Superior temporal gyrus (tissue), 1 donor: ENCODE data around the gene RAPGEF5.

ENCODE experiments used
- DNase-seq: peaks from one replicate; pipeline ENCODE4 v3.0.0-alpha.2; 2016; ENCODE audit errors: extremely low spot score

RAPGEF5 gene, protein sequence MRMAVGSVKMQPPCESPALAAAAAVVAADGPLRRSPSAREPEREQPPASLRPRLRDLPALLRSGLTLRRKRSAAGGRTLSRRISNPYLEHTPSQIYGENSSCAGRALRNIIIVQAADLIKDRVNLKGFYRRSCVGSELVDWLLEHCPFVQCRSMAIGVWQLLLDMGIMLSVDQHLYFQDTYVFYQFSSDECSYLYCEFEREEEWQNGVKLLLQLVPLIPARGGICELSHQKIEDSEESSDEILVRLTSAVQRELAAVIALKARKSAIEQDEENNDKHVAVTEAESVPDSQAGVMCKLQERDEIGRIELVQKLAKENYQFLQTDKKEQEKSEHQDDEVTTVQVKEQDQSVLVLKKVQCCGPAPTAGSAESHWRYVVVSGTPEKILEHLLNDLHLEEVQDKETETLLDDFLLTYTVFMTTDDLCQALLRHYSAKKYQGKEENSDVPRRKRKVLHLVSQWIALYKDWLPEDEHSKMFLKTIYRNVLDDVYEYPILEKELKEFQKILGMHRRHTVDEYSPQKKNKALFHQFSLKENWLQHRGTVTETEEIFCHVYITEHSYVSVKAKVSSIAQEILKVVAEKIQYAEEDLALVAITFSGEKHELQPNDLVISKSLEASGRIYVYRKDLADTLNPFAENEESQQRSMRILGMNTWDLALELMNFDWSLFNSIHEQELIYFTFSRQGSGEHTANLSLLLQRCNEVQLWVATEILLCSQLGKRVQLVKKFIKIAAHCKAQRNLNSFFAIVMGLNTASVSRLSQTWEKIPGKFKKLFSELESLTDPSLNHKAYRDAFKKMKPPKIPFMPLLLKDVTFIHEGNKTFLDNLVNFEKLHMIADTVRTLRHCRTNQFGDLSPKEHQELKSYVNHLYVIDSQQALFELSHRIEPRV

DNA sequence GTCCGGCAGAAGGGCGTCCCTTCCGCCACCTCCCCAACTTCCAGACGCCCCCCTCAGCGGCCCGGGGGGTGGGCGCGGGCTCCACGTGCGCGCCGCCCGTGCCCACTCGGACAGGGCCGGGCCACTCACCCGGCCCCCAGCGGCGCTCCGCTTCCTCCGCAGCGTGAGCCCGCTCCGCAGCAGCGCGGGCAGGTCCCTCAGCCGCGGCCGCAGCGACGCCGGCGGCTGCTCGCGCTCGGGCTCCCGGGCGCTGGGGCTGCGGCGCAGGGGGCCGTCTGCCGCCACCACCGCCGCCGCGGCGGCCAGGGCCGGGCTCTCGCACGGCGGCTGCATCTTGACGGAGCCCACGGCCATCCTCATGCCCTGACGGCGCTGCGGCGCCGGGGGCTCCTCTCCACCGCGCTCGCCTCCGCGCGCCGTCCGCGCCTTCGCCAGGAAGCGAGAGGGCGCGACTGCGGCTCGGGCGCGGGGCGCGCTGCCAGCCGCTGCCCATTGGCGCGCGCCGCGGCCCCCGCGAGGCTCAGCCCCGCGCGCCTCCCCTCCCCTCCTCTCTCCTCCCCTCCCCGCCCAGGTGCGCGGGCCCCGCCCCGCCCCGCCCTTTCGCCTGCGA is at the start of gene RAPGEF5:
TSS of gene RAPGEF5 (minus strand) at position 454 of the 610 bp plus-strand sequence. CDS start at position 360, 94 bp downstream.
- no peak for DNase-seq

DNA sequence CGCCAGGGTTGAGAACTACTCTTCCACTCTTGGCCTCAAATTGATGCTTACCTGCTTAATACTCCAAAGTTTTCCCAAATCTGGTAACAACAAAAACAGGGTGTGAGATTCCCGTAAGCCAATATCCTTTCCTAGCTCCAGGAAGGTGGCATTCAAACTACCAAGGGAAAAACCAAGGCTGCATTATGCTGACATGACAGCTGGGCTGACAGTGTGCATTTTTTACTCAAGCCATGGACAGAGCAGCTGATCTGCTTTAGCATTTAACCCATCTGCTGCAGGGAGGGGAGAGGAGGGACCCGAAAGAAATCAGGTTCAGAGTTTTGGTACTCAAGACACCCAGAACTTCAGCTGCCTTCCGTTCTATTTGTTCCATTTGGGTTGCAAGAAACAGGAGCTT is 49.8 kb upstream of the RAPGEF5 start:
- no peak for DNase-seq

DNA sequence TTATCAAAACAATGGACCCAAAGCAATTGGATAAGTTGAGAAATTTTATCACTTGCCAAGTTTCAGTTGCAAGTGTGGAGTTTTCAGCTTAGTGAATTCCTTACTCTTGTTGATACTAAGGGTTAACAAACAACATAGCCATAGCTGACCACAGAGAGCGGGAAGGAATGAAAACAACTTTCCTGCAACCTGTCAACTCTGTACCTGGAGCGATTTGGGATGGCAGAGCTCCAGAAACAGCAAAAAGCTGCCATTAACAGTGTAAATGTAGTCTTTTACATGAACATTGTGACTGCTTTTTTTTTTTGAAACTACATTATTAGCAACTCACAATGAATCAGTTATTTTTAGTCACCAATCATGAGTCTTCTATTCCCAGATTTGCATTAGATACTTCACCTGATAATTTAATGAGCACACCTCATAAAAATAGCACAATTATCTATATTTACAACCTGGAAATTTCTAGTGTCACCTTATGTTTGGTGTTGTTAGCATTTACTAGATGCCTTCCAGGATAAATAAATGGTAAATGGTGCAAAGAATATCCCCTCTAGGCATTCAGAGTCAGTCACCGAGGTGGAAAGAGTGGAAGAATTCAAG is 47.6 kb upstream of the RAPGEF5 start:
- no peak for DNase-seq

DNA sequence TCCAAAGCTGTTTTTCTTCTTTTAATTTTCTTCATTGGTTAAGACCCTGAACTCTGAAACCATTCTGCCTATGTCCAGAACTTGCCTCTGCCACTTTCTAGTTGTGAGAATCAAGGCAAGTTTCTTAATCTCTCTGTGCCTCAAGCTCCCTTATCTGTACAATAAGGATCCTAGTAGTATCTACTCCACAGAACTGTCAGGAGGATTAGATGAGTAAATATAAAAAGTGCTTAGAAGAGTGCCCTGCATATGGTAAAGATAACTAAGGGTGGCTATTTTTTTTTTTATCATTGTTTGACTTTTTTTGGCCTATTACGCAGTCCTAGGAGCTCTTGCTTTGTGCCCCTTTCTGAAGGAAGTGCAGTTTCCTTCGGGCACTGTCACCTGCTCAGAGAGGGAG is 46.4 kb upstream of the RAPGEF5 start:
- DNase-seq = no peak

DNA sequence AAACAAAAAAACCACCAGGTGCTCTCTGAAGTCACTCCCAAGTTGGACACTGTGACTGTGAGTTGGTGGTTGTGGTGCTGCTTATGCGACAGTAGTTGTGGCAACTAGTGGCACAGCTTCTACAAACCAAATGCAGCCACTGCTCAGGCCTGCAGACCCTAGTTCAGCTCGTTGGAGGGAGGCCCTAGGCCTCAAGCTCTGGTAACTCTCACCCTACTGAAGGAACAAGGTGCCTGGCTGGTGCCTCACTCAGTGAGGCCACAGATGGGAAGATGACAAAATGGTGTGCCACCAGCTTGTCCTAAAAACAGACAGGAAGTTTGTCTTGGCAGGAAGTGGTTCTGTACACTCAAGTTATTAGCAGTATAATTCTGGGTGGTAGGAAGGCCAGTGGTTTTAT is 45.3 kb upstream of the RAPGEF5 start:
- DNase-seq = no peak

DNA sequence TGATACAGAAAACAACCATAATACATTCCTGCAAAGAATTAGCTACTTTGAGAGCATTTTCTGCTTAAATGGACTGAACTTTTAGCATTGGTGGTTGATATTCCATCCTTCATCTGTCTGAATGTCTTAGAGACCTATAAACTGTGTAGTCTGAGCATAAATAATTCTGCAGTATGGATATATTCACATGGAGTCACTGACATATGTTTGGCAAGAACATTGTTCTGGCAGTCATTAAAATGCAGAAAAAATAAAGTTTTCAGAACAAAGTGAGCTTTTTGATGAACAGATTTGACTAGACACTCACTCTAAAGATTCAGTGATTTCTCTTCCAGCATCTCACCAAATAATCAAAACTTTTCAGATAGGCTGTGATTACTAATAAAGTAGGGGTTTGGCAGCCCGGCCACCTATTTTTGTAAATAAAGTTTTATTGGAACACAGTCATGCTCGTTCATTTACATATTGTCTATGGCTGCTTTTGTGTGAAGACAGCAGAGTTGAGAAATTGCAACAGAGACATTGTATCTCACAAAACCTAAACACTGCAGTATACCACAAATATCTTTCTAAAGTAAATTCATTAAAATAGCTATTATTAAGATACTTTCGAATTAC is 44.1 kb upstream of the RAPGEF5 start:
- no peak for DNase-seq

DNA sequence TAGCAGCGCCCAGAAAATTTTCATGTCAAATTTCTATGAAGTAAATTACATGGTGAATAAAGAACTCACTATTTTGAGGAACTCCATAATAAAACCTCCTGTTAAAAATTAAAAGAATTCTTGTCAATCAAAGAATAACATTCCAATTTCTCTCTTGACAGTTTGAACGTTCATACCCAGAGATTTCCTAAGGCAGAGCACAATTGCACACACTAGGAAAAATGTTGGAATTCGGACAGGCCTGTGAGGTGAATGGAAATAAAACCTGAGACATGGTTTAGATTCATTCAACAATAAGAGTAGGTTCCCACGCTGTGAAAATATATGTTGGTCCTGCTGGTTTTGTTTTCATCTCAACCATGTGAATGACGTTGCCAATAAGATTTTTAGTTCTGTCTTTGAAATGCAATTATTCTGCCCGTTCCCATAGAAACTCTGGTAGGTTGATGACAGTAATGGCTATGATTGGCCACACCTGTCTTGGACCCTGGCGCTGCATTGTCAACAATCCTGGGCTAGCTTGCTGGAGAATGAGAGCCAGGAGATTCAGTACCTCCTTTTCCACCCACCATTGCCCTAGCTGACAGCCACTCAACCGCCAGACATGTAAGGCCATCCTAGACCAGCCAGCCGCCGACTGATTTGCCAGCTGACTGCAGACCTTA is 43.3 kb upstream of the RAPGEF5 start:
- no peak for DNase-seq

DNA sequence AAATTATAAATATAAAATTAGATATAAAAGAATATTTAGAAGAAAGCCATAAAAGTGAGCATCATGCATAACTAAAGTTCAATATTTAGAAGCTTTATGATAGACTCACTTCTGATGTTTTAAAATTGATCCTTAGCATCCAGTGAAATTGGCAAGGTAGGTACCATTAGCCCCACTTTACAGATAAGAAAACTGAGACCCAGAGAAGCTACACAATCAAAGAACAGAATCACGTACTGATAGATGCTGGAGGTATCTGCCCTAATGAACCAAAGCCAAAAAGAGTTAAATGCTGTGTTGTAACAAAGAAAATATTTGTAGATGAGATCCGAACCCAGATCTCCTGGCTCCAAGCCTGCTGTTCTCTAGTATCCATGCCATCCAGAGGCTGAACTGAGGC is 42.6 kb upstream of the RAPGEF5 start:
- DNase-seq = no peak

DNA sequence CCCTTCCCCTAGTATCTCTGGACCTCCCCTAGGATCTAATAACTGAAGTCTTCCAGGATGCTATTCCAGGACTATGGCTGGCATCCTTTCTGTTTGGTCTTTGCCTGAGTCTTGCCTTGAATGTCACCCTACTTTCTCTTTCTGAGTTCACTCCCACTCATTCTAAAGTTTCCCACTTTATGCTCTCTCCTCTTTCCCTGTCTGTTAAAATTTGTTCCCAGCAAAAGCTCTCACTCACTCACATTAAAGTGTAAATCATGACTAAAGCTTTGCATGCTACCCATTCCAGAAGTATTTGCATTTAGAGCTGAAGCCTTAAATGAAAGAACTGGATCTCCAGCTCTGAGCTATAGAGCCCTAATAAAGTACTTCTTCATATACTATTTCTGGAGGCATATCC is 42.1 kb upstream of the RAPGEF5 start:
- peak; percentile 54 for DNase-seq

DNA sequence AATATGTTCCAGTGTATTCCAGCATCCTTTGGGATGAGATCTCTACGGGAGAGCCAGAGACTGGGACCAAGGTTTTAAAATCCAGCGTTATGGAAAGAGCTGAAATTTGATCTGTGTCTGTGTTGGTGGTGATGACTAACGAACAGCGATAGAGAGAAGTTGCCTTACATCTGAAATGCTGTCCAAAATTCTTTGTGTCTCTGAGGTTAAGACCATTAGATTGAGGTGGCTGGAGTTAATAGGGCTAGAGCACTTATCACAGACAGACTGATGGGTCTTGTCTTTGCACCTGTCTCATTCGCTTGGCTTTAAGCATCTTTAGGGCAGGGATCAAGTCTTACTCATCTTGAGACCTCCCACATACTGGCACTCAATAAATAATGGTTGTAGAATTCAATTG is 41.0 kb upstream of the RAPGEF5 start:
- no peak for DNase-seq

DNA sequence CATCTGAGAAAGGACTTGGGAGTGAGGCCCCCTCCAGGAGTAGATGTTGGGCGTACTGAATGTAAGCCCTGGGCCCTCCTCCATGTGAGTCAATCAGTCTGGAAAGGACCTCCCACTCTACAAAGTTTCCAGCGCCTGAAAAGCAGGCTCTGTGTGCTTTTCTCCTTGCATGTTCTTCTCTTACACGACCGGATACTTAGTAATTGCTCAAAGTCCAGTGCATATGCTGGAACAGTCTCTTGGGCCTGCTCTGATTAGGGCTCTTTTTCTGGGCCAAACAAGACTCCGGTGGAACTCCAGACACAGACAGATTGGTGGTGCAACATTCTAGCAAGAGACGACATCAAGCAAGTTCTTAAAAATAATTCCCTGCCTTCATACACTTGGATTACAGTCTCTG is 38.3 kb upstream of the RAPGEF5 start:
- no peak for DNase-seq

DNA sequence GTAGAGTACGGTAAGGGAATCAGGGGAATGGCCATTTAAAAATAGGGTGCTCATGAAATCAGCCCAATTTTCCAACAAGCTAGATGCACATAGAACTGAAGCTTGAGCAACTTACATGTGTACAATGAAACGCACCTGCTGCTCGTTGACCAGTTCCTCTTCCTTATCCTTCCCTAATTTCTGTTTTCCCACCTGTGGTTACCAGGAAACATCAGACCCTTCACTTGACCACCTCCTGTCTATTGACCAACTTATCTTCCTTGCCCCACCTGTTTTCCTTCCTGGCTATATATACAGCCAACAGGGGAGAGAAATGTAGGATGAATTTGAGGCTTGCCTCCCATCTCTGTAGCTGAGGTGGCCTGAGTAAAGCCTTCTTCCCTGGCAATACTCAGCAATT is 37.8 kb upstream of the RAPGEF5 start:
- DNase-seq = no peak

DNA sequence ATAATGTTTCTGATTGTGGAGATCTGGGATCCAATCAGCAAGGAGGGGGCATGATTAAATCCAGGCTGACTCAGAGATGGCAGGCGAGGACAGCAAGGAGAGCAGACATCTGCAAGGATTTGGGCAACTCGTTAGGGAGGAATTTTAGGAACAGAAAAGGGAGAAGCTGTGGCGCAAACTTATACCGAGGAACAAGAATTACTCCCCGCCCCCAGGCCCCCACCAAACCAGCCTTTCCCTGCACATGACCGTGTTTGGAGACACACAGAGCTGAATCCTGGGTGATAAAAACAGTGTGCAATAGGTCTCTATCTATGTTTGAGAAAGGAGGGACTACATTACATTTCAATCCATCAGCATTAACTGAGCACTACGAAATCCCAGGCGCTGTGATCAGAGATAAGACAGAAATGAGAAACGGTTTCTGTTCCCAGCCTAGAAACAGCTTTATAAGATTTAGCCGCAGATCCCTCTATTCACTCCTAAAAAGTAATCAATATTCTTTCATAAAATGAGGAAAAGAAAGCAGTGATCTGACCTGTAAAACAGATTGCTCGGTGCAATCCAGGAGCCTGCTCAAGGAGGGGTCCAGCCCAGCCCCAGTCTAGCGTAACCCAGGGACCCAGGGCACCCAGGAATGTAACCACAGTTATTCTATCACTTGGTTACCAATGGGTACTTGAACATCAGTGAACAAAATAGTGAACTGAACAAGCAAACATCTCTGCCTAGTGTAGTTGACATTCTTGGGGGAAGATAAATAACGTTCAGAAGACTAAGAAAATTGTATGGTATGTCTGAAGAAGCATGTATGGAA is 37.2 kb upstream of the RAPGEF5 start:
- peak; percentile 53 for DNase-seq

DNA sequence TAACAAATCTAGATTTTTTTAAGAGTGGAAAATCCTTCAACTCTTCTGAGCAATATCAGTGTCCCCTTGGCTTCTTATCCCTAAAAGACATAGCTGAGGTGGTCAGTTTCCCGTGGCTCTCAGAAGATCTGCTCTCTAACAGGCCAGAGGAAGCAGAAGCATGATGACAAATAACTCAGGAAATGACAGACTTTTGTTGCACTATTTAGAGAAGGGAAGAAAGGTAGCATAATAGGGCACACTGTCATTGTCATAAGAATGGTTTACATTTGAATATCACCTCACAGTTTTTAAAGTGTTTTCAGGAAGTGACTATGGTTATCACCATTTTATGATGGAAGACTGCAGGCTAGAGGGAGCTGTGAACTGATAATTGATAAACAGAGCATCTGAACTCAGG is 33.6 kb upstream of the RAPGEF5 start:
- no peak for DNase-seq

DNA sequence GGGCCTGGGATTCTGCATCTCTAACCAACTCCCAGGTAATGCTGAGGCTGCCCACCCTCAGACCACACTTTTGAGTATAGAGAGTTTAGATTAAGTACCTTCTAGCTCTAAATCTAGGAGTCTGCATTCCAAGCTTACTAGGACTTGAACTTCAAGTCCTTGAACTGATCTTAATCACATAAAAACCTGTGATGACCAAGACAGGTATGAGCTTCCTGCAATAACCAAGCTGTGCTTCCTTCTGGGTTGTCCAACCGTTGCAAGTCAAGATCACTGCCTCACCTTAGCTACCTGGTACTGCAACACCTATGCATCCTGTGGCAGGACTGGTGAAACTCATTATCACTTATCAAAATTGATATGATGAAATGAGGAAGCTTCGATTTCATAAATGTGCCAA is 32.9 kb upstream of the RAPGEF5 start:
- DNase-seq = no peak

DNA sequence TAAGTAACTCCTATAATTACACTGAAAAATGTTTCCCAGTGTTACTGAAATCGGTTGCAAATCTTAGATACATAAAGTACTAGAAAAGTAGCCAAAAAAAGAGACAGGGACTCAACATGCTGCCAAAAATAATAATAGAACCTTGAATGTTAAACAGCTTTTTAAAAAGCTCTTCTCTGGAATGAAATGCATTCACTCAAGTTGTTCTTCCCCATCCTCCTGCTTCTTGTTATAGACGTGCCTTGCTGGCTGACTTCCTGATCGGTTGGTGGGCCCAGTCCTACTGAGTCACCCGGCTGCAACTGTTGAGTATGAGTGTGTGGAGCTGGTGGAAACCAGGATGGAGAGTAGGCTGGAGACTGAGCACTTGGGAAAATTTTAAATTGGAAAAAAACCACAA is 30.6 kb upstream of the RAPGEF5 start:
- DNase-seq = peak; percentile 74

DNA sequence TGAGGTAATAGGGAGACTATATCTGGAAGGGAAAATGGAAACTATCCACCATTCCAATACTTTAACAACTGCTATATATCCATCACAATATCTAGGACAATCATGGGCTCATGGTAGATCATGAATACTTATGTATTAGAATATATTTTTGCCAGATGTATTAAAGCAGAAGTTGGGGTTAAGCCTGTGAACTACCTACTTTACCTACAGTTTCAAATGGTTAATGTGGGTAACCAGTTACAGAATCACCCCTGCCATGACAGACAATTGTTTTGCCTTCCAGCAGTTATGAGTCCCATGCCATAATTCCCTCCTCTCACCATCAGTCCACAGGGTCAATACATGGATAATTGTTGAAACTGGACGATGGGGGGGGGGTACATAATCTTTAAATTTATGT is 29.9 kb upstream of the RAPGEF5 start:
- no peak for DNase-seq

DNA sequence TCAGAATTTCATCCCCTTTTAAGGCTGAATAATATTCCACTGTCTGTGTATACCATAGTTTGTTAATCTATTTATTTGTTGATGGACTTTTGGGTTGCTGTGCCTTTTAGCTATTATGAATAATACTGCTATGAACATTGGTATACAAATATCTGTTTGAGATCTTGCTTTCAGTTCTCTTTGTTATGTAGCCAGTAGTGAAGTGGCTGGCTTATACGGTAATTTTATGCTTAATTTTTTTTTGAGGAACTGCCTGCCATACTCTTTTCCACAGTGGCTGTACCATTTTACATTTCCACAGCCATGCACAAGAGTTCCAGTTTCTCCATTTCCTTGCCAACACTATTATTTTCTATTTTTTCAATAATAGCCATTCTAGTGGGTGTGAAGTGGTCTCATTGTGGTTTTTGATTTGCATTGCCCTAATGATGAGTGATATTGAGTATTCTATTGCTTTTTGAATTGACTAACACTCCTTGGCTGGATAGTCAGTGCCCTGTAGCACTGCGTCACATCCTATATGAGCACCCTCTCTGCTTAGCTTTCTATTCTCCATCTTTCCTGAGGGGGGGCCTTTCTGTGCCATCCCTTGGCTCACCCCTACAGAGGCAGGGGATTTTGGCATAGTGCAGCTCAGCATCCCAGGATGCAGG is 29.4 kb upstream of the RAPGEF5 start:
- no peak for DNase-seq

DNA sequence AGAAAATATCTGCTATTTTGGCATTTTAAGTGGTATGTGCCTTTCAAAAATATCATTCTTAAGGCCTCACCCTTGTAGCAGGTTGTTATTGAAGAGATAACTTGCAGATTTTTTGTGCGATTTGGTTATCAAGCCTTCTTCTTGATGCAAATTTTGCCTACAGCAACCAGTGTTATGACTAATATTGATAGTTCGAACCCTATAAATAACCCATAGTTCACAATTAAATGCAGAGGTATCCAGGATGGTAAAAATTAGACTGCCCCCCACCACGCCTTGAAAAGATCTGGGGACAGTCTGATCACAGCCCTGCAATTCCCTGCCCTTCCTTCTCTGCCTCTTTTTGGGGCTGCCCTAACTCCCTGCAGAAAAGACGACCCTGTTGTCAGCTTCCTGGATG is 28.4 kb upstream of the RAPGEF5 start:
- no peak for DNase-seq

DNA sequence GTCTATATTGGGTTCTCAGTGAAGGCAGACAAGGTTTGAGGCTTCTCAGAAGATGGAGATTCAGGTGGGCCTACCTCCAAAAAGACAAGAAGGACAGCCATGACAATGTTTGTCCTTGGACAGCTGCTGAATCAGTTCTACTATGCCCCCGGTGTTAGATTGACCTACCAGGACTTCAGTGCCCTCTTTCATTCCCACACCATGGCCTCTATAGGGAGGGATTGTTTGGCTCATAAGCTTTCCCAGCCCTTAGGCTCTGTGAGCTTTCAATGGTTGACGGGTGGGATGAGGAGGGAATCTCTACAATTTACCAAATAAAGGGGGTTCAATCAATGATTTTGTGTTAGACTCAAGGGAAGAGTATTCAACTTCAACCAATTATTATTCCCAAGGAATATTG is 23.4 kb upstream of the RAPGEF5 start:
- no peak for DNase-seq
